Measurements from ENCODE around the gene SNF8. TPM values are rescaled to one million over a fixed set of nuclear protein-coding genes. Genes with fewer than 3 reads are reported as not detected.

SNF8 gene
- total and polyA plus RNA-seq, 9 of the 15 experiments (the other 6 are each of a cell fraction or from before 2014, with no cell fraction given) = 6.9 to 149 (median 117) TPM

GRCh38 chr17:48990882-48991357 lies 46.3 kb upstream of the SNF8 start (continued):
- TF ChIP-seq SRSF9 (IDR thresholded peaks at IDR 0.05; ENCODE audit: borderline replicate concordance, low read depth, low read length) = no peak
- no peak for TF ChIP-seq SMARCA5 (IDR thresholded peaks at IDR 0.05)
- TF ChIP-seq MAFK (IDR thresholded peaks at IDR 0.05; ENCODE audit: low read length) = no peak
- TF ChIP-seq ZNF57 (CRISPR knock-in tag; IDR thresholded peaks at IDR 0.05) = no peak
- no peak for TF ChIP-seq ZNF217 (CRISPR knock-in tag; IDR thresholded peaks at IDR 0.05)
- TF ChIP-seq FOS (IDR thresholded peaks at IDR 0.05; ENCODE audit: extremely low read depth, insufficient read length) = no peak
- no peak for TF ChIP-seq ZKSCAN1 (IDR thresholded peaks at IDR 0.05; ENCODE audit: low read depth, low read length)
- no peak for TF ChIP-seq ZC3H4 (CRISPR knock-in tag; IDR thresholded peaks at IDR 0.05; ENCODE audit: borderline replicate concordance)
- TF ChIP-seq NFIC (IDR thresholded peaks at IDR 0.05) = peak; percentile 19; the same call in 1 of the 2 replicates
- peak; percentile 19; the same call in 1 of the 2 replicates for TF ChIP-seq SPI1 (IDR thresholded peaks at IDR 0.05; ENCODE audit: borderline replicate concordance, low read depth, low read length)
- no peak for TF ChIP-seq FOXP1 (CRISPR knock-in tag; IDR thresholded peaks at IDR 0.05)
- TF ChIP-seq TRIM24 (IDR thresholded peaks at IDR 0.05) = 0 out of 4 replicates have a peak, but pooled peaks of 1 of the 2 experiments have one; percentile 10
- TF ChIP-seq TAF15 (IDR thresholded peaks at IDR 0.05; ENCODE audit: low read depth, low read length) = no peak
- no peak for TF ChIP-seq L3MBTL2 (IDR thresholded peaks at IDR 0.05)
- TF ChIP-seq ZNF444 (CRISPR knock-in tag; IDR thresholded peaks at IDR 0.05) = no peak
- TF ChIP-seq FUS (optimal IDR thresholded peaks at IDR 0.05; ENCODE audit: low read depth, low read length) = no peak
- no peak for TF ChIP-seq CGGBP1 (CRISPR knock-in tag; IDR thresholded peaks at IDR 0.05)
- TF ChIP-seq TBP (optimal IDR thresholded peaks at IDR 0.05; ENCODE audit: low read depth, low read length) = no peak
- TF ChIP-seq RBM34 (IDR thresholded peaks at IDR 0.05; ENCODE audit: borderline replicate concordance, insufficient read depth, low read length) = no peak
- TF ChIP-seq ATF7 (IDR thresholded peaks at IDR 0.05) = no peak
- no peak for TF ChIP-seq IRF2 (CRISPR knock-in tag; IDR thresholded peaks at IDR 0.05)
- no peak for TF ChIP-seq ZNF175 (CRISPR knock-in tag; IDR thresholded peaks at IDR 0.05; ENCODE audit: low read depth)
- no peak for TF ChIP-seq MIER1 (IDR thresholded peaks at IDR 0.05; ENCODE audit: low read depth)
- TF ChIP-seq ZBTB1 (CRISPR knock-in tag; IDR thresholded peaks at IDR 0.05; ENCODE audit: borderline replicate concordance, low read depth) = no peak
- TF ChIP-seq SIX5 (IDR thresholded peaks at IDR 0.05; ENCODE audit: borderline replicate concordance in 1 of 2, insufficient read depth in 1 of 2, low read depth in 1 of 2, low read length in 2 of 2) = no peak
- TF ChIP-seq ELF4 (CRISPR knock-in tag; IDR thresholded peaks at IDR 0.05) = no peak
- TF ChIP-seq E2F3 (CRISPR knock-in tag; IDR thresholded peaks at IDR 0.05) = no peak
- no peak for TF ChIP-seq STAT6 (CRISPR knock-in tag; IDR thresholded peaks at IDR 0.05)
- TF ChIP-seq PHF8 (IDR thresholded peaks at IDR 0.05; ENCODE audit: borderline replicate concordance, low read length) = no peak
- no peak for TF ChIP-seq FIP1L1 (IDR thresholded peaks at IDR 0.05; ENCODE audit: low read depth, low read length, poor library complexity, severe bottlenecking)
- no peak for TF ChIP-seq SRF (CRISPR knock-in tag; IDR thresholded peaks at IDR 0.05)
